ENCODE measurements around the gene APLP1. TPM values are rescaled to one million over a fixed set of nuclear protein-coding genes. Genes with fewer than 3 reads are reported as not detected.
"Not testable (repeated sequence)": the region's sequence is repeated elsewhere in the genome, so short reads cannot be mapped to it uniquely, and the experiment has no call there.

APLP1 gene
- total RNA-seq, 1 donor from 2014 or later, result 1.5 TPM

DNA sequence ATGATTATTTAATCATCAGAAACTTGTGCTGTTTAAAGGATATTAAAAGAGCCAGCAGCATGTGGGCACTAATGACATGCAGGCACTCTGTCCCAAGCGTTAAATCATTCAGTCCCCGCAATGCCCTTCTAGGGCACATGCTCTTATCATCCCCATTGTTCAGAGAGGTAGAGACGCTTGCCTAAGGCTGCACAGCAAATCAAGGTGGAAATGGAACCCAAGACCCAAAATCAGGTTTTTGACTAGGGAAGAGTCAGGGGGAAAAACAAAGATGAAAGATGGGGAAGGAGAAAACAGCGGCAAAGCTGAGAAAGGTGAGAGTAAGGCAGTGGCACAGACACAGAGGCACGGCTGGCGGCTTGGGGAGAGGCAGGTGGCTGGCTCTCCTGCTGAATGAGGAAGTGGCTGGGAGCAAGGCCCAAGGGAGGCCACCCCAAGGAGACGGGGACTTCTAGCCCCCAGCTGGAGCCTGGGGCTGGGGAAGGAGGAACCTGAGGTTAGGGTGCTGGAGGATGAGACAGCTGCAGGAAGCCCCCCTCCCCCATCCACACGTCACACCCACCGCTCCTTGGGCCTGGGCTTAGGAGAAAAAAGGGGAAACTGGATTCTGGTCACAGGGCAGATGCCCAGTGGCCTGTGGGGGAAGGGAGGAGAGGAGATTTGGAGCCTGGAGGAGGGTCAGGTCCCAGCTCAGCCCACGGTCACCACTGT is 40.8 kb downstream of the APLP1 start:
- no peaks in the 10 kb centered on the region for H3K9me3 ChIP-seq
- TF ChIP-seq CTCF (IDR thresholded peaks at IDR 0.05), result no peak
- peak in 1 of 2 donors; percentile 44 for TF ChIP-seq POLR2AphosphoS5 (IDR thresholded peaks at IDR 0.05; ENCODE audit: insufficient read depth in 1 of 2, low read depth in 1 of 2)
- peak in 1 of 2 donors; percentile 7 for TF ChIP-seq POLR2A (IDR thresholded peaks at IDR 0.05)
- H3K4me3 ChIP-seq, result no peak overlapping the region
- H3K36me3 ChIP-seq, result no peaks in the 10 kb centered on the region
- H3K27ac ChIP-seq, result no peak overlapping the region
- H3K4me1 ChIP-seq, result no peaks in the 10 kb centered on the region
- H3K27me3 ChIP-seq, result no peaks in the 10 kb centered on the region
- intact Hi-C loops (cut with DNase I), result no loop called here
- no peak for DNase-seq (ENCODE audit: extremely low spot score in 2 of 2)

DNA sequence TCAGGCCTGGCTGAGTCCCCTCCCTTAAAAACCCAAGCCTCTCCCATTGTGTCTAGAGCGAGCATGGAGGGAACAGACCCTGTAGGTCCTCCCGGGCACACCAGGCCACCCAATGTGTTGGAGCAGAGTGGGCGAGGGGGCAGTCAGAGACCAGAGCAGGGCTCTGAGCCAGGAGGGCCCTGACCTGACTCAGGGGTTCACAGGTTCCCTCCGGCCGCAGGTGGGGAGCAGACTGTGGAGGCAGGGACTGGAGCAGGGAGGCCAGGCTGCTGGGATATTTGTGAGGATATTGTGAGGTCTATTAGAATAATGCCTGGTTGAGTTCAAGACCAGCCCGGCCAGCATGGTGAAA is 41.3 kb downstream of the APLP1 start:
- no peak for DNase-seq (ENCODE audit: extremely low spot score in 2 of 2)
- H3K27me3 ChIP-seq, result no peaks in the 10 kb centered on the region
- no peaks in the 10 kb centered on the region for H3K9me3 ChIP-seq
- no peak overlapping the region for H3K27ac ChIP-seq
- H3K4me3 ChIP-seq, result no peak overlapping the region
- H3K4me1 ChIP-seq, result no peaks in the 10 kb centered on the region
- intact Hi-C loops (cut with DNase I), result no loop called here
- no peaks in the 10 kb centered on the region for H3K36me3 ChIP-seq
- TF ChIP-seq CTCF (IDR thresholded peaks at IDR 0.05) (no peak), POLR2AphosphoS5 (IDR thresholded peaks at IDR 0.05; ENCODE audit: insufficient read depth in 1 of 2, low read depth in 1 of 2) (no peak), POLR2A (IDR thresholded peaks at IDR 0.05) (no peak)

GRCh38 chr19:35910355-35910754 is 42.0 kb downstream of the APLP1 start:
- H3K4me3 ChIP-seq; H3K9me3 ChIP-seq; H3K36me3 ChIP-seq; H3K27me3 ChIP-seq; H3K4me1 ChIP-seq; DNase-seq (ENCODE audit: extremely low spot score in 2 of 2); intact Hi-C loops (cut with DNase I); H3K27ac ChIP-seq: not testable (repeated sequence)

- no peak for DNase-seq (ENCODE audit: extremely low spot score in 2 of 2)
- intact Hi-C loops (cut with DNase I), result no loop called here
- Histone ChIP-seq H3K27ac (no peak overlapping the region), H3K9me3 (no peaks in the 10 kb centered on the region), H3K4me3 (no peak overlapping the region), H3K27me3 (no peaks in the 10 kb centered on the region), H3K36me3 (no peaks in the 10 kb centered on the region), H3K4me1 (no peaks in the 10 kb centered on the region)
- TF ChIP-seq CTCF (IDR thresholded peaks at IDR 0.05) (no peak), POLR2A (IDR thresholded peaks at IDR 0.05) (no peak)
Measured at GRCh38 chr19:35911173-35911572, 42.8 kb downstream of the APLP1 start.

DNA sequence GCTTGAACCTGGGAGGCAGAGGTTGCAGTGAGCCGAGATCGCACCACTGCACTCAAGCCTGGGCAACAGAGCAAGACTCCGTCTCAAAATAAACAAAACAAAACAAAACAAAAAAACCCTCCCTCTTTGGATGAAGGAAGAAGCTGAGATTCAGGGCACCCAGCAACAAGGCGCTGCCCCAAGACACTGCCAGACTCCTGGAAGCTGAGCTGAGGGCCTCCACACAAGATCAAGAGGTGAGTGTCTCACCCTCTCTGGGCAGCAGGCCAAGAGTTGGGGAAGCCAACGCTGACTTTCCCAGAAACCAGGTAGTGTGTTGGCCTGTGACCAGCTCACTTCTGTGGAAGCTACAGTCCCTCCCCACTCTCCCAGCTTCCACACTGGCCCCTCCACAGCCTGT is 43.4 kb downstream of the APLP1 start:
- DNase-seq (ENCODE audit: extremely low spot score in 2 of 2), result no peak
- Histone ChIP-seq H3K36me3 (no peaks in the 10 kb centered on the region), H3K4me1 (no peaks in the 10 kb centered on the region), H3K27me3 (no peaks in the 10 kb centered on the region), H3K27ac (no peak overlapping the region), H3K4me3 (no peak overlapping the region), H3K9me3 (no peaks in the 10 kb centered on the region)
- TF ChIP-seq CTCF (IDR thresholded peaks at IDR 0.05) (no peak), POLR2AphosphoS5 (IDR thresholded peaks at IDR 0.05; ENCODE audit: insufficient read depth in 1 of 2, low read depth in 1 of 2) (no peak), POLR2A (IDR thresholded peaks at IDR 0.05) (no peak)
- intact Hi-C loops (cut with DNase I), result no loop called here
